K562 (cell line): ENCODE data around the gene UPF2. TPM values are rescaled to one million over a fixed set of nuclear protein-coding genes. Genes with fewer than 3 reads are reported as not detected.
A peak's percentile ranks its signal among the peaks of the same experiment; 100 is the strongest.

Experiments used
- BRD9 ChIP-seq: fragments of 450-650 bp; IDR thresholded peaks from 2 replicates; pipeline ENCODE4 v1.6.1; 2018; ENCODE audit warnings: low read depth; ENCODE audit not compliant: partially characterized antibody
- CBFA2T2 ChIP-seq: fragments of 450-650 bp; conservative IDR thresholded peaks from 2 replicates; pipeline ENCODE4 v1.6.1; 2017; ENCODE audit warnings: mild to moderate bottlenecking
- CUX1 ChIP-seq: fragments of 200-800 bp; sonication (Bioruptor generic); IDR thresholded peaks from 2 replicates; pipeline ENCODE4 v1.6.1; 2016; ENCODE audit warnings: missing genetic modification characterization, missing compliant biosample characterization
- GMEB1 ChIP-seq: fragments of 250-450 bp; sonication (Bioruptor Pico); IDR thresholded peaks from 2 replicates; pipeline ENCODE4 v1.4.0; 2020; ENCODE audit warnings: mild to moderate bottlenecking
- GTF2B ChIP-seq: IDR thresholded peaks from 2 replicates; pipeline ENCODE4 v1.6.1; 2011; ENCODE audit not compliant: insufficient read length; ENCODE audit errors: extremely low read depth
- NCOA4 ChIP-seq: fragments of 450-650 bp; IDR thresholded peaks from 2 replicates; pipeline ENCODE4 v1.6.1; 2018; ENCODE audit warnings: mild to moderate bottlenecking; ENCODE audit not compliant: partially characterized antibody
- PTRF ChIP-seq: fragments of 450-650 bp; IDR thresholded peaks from 2 replicates; pipeline ENCODE4 v1.6.1; 2016; ENCODE audit warnings: mild to moderate bottlenecking, missing genetic modification characterization, missing compliant biosample characterization
- RHOXF2B ChIP-seq: fragments of 250-450 bp; sonication (Bioruptor Pico); conservative IDR thresholded peaks from 2 replicates; pipeline ENCODE4 v1.5.1; 2021
- RNF2 ChIP-seq: sonication (generic); IDR thresholded peaks from 2 replicates; pipeline ENCODE4 v1.6.1; 2016
- SAFB ChIP-seq: fragments of 200-400 bp; formaldehyde crosslinking; IDR thresholded peaks from 2 replicates; pipeline ENCODE4 v1.6.1; 2017; ENCODE audit warnings: low read depth, low read length, borderline replicate concordance
- SNAPC5 ChIP-seq: fragments of 250-450 bp; sonication (Bioruptor Pico); IDR thresholded peaks from 2 replicates; pipeline ENCODE4 v1.8.0; 2021; ENCODE audit warnings: moderate library complexity, mild to moderate bottlenecking, inconsistent platforms
- TSHZ1 ChIP-seq: fragments of 250-450 bp; sonication (Bioruptor Pico); IDR thresholded peaks from 2 replicates; pipeline ENCODE4 v1.4.0; 2020; ENCODE audit warnings: mild to moderate bottlenecking, moderate library complexity
- ZC3H11A ChIP-seq: IDR thresholded peaks from 2 replicates; pipeline ENCODE4 v1.6.1; 2012; ENCODE audit warnings: low read depth, low read length, improper control_type of control experiment
- ZKSCAN3 ChIP-seq: fragments of 250-450 bp; sonication (Bioruptor Pico); IDR thresholded peaks from 2 replicates; pipeline ENCODE4 v1.4.0; 2020
- polyA plus RNA-seq, 8 experiments: library from polyadenylated mRNA; depleted of rRNA in 4 of 8; stranded (reverse) in 5 of 8; unstranded in 3 of 8; fragments of >200 nt; fragmentation: Nextera tagmentation in 2 of 8; fragmentation: Illumina TruSeq in 1 of 8; extraction: Ambion mirVana in 2 of 8; extraction: Trizol in 1 of 8; gene quantifications; 2 replicates each; pipeline versions ENCODE4 v1.2.1 to v1.2.3, GENCODE V29; 2011 to 2014; ENCODE audit warnings: inconsistent platforms in 1 of 8, missing spikeins in 1 of 8
- total RNA-seq, 7 experiments: library from RNA; depleted of rRNA in 6 of 7; stranded (reverse); fragments of >200 nt in 6 of 7; fragmentation: Illumina TruSeq in 2 of 7; extraction: Trizol in 2 of 7; gene quantifications; 2 replicates each; pipeline versions ENCODE4 v1.2.1 to v1.2.3, GENCODE V29; 2011 to 2021; ENCODE audit warnings: low replicate concordance in 1 of 7

Gene UPF2
- total and polyA plus RNA-seq, 9 of the 15 experiments (the other 6 are each of a cell fraction or from before 2014, with no cell fraction given) = 13.9 to 37.7 (median 23.7) TPM

- TF ChIP-seq TSHZ1 (CRISPR knock-in tag) (no peak), PTRF (tag) (no peak), SAFB (no peak), ZC3H11A (no peak), GTF2B (no peak), GMEB1 (CRISPR knock-in tag) (no peak), CBFA2T2 (no peak), CUX1 (CRISPR knock-in tag) (no peak), BRD9 (no peak), RNF2 (peak; percentile 39; the same call in 1 of the 2 replicates), SNAPC5 (CRISPR knock-in tag) (no peak), ZKSCAN3 (CRISPR knock-in tag) (no peak), NCOA4 (no peak), RHOXF2B (CRISPR knock-in tag) (no peak)
Observed at GRCh38 chr10:12068449-12069269, 26.1 kb upstream of the UPF2 start, which contains the start of gene DHTKD1 (continued).
